ENCODE results near the gene RPS21.
"Not testable (repeated sequence)": the region's sequence is repeated elsewhere in the genome, so short reads cannot be mapped to it uniquely, and the experiment has no call there.

RPS21 gene

GRCh38 chr20:62423326-62423706 lies 36.4 kb downstream of the RPS21 start:
- in situ Hi-C loops (cut with MboI; ENCODE audit: low sequenced_read_pairs): no loop called here

GRCh38 chr20:62424249-62425107 lies 37.6 kb downstream of the RPS21 start:
- in situ Hi-C loops (cut with MboI; ENCODE audit: low sequenced_read_pairs): no loop called here

DNA sequence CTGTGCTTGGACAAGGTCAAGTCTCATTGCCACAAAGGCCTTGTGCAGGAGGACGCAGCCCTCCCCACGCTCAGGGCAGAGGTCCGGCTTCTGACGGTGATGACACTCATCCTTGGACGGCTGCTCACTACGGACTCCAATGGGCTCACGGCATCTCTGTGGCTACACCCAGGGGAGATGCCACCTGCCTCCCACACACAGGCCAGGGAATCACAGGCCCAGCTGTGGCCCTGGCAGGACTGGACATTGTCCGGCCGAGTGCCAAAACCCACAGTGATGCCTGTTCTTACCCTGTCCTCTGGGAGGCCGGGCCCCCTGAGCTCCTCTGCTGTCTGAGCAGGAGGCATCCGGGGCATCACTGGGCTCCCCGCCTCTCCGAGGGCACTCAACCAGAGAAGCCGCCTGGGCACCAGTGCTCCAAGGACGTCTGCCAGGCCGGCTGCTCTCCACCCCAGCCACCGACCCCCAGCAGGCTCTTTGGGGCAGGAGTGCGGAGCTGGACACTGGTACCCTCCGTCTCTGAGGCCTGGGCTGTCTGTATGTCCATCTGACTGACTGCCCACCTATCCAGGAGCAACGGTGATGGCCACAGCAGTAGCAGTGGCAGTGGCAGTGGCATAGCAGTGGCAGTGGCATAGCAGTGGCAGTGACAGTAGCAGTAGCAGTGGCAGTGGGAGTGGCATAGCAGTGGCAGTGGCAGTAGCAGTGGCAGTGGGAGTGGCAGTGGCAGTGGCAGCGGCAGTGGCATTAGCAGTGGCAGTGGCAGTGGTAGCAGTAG lies 38.6 kb downstream of the RPS21 start:
- in situ Hi-C loops (cut with MboI; ENCODE audit: low sequenced_read_pairs): no loop called here

DNA sequence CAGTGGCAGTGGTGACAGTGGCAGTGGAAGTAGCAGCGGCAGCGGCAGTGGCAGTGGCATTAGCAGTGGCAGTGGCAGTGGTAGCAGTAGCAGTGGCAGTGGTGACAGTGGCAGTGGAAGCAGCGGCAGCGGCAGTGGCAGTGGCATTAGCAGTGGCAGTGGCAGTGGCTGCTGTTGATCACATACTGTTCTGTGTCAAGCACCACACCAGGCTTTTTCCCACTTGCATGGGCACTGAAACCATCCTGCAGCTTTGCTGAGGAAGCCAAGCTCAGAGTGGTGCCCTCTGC lies 39.1 kb downstream of the RPS21 start:
- in situ Hi-C loops (cut with MboI; ENCODE audit: low sequenced_read_pairs): not testable (repeated sequence)

DNA sequence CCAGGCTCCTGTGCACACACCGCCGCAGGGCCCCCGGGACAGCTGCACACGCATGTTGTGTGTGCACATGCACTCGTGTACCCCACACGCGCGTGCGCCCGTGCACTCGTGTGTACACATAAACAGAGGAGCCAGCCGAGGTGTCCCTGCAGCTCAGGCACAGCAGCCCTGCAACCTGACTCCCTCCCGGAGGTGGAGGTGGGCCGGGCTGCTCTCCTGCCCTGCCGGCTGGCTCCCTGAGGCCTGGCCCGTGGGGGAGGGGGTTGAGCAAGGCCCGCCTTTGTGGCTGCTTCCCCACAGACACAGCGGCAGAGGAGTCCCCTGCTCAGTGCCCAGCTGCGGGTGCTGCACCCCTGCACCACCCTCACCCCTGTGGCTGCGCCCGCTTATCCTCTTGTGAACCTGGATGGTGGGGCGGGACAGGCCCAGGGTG lies 39.8 kb downstream of the RPS21 start:
- in situ Hi-C loops (cut with MboI; ENCODE audit: low sequenced_read_pairs): no loop called here

GRCh38 chr20:62427172-62428001 lies 40.5 kb downstream of the RPS21 start, which contains the start of gene RBBP8NL:
TSS of gene RBBP8NL (minus strand) at chr20:62427539. CDS start at chr20:62419647, 7,892 bp downstream.
- in situ Hi-C loops (cut with MboI; ENCODE audit: low sequenced_read_pairs): no loop called here

- in situ Hi-C loops (cut with MboI; ENCODE audit: low sequenced_read_pairs): no loop called here
Measured at GRCh38 chr20:62428002-62428372, 41.1 kb downstream of the RPS21 start.

- in situ Hi-C loops (cut with MboI; ENCODE audit: low sequenced_read_pairs): no loop called here
Measured at GRCh38 chr20:62428396-62429295, 41.7 kb downstream of the RPS21 start.

- in situ Hi-C loops (cut with MboI; ENCODE audit: low sequenced_read_pairs): no loop called here
Measured at GRCh38 chr20:62429455-62430310, 42.8 kb downstream of the RPS21 start.

GRCh38 chr20:62430311-62430853 lies 43.5 kb downstream of the RPS21 start:
- in situ Hi-C loops (cut with MboI; ENCODE audit: low sequenced_read_pairs): no loop called here

DNA sequence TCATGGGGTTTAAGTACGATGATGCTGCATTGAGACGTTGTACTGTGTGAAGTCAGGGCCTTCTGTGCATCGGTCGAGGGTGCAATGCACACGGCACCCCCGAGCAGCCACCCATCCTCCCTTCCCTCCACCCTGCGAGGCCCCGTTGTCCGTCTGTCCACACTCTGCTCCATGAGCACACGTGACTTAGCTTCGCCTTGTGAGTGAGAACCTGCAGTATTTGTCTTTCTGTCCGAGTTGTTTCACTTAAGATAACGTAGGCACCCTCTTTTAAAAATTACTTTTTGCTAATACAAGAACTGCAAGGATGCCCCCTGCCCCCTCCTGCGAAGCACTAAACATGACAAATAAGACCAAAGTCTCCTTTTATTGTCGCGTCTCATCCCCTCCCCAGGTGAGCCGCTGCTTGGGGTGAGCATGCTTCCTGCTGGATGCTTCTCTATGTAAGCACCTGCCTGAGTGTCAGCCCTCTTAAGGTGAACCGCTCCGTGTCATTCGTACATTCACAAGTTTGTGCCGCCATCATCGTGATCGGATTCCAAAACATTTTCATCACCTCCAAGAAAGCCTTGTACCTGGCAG lies 44.1 kb downstream of the RPS21 start:
- in situ Hi-C loops (cut with MboI; ENCODE audit: low sequenced_read_pairs): no loop called here

DNA sequence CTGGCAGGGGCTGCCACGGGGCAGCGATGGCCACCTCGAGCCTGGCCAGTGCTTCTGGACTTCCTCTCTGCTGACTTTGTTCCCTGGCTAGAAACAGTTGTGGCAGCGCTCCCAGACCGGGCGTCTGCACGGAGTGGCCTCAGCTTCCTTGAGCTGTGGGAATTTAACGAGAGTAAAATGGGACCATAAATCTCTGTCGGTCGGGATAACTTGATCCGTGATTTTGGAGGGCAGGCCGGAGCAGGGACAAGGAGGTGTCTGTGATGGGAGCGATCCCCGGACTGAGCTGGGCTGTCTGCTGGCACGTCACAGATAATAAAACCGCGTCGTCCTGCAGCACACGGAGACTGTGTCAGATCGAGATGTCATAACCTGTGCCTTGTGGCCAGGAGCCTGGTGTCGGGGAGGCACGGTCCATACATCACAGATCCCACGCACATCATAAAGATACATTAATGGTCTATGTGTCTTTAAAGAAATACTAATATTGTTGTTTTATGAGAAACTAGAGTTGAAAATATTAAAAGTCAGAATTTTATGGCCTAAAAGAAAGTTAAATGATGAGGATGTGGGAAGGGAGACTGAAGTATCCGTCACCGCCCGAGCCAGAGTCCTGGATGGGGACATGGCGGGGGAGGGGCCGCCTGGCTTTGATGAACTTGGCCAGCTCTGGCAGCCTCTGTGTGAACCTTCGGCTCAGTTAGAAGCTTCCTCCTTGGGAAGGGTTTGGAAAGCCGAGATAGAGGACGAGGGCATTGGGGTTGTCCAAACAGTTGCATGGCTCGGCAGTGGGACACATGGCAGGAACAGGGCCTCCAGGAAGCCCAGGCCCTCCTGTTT lies 47.0 kb downstream of the RPS21 start:
- in situ Hi-C loops (cut with MboI; ENCODE audit: low sequenced_read_pairs): no loop called here

DNA sequence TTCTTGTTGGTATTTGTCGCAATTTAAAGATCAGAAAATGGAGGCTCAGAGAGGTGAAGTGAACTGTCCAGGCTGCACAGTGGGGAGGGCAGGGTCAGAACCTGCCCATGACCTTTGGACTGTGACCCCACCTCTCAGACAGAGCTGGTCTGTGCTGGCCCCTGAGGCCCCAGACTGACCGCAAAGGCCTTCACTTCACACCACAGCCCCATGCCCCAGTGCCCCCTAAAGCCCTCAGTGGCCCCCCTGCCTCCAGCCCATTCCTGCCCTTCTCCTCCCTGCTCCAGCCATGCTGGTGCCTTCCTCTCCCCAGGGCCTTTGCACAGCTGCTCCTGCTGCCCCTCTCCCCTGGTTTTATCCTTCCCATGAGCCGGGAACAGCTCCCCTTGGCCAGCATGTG lies 49.8 kb downstream of the RPS21 start:
- in situ Hi-C loops (cut with MboI; ENCODE audit: low sequenced_read_pairs): no loop called here

DNA sequence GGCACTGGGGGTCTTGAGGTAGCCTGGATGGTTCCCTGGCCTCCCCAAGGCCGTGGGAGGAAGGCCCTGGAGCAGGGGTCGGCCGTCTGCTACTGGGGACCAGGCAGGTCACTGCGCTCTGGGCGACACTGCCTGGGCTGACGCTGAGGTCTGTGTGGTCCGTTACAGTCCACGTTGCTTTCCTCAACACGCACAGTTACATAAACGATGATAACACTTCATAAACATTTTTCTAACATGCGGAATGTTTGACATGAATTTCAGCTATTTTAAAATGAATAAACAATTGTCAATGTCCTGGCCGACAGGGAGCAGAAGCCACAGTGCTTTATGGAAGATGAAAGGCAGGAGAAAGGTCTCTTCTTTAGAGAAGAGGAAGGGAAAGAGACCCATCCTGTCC lies 50.6 kb downstream of the RPS21 start:
- in situ Hi-C loops (cut with MboI; ENCODE audit: low sequenced_read_pairs): no loop called here

GRCh38 chr20:62437927-62438326 lies 51.0 kb downstream of the RPS21 start:
- in situ Hi-C loops (cut with MboI; ENCODE audit: low sequenced_read_pairs): no loop called here
